ENCODE measurements around the gene CEP57L1. TPM values are rescaled to one million over a fixed set of nuclear protein-coding genes. Genes with fewer than 3 reads are reported as not detected.

Gene CEP57L1
- total RNA-seq, 1 donor from 2014 or later, result 13.2 TPM

DNA sequence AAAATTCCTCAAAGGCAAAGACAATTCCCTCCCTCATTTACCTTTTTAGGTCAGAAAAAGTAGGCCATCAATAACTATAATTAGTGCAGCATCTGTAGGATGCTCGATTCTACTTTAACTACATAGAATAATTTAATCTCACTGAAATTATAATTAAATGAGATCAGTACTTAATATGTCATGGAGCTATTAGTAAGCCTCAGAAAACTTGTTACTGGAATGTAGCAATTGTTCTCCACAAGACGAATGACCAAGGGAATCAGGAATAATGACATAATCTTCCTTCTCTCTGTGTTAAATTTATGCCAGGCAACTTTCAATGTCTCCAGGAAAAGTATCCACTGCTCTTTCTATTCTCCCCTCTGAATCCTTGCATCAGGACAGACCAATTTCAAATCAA, 34.7 kb upstream of the CEP57L1 start:
- H3K9me3 Mint-ChIP-seq (ENCODE audit: unreplicated experiment), result no peaks in the 10 kb centered on the region
- peaks cover 4% of the 10 kb centered on the region for H3K36me3 Mint-ChIP-seq (ENCODE audit: unreplicated experiment)
- H3K4me1 Mint-ChIP-seq (ENCODE audit: unreplicated experiment), result peaks cover 13% of the 10 kb centered on the region
- TF ChIP-seq, protein P1, sequence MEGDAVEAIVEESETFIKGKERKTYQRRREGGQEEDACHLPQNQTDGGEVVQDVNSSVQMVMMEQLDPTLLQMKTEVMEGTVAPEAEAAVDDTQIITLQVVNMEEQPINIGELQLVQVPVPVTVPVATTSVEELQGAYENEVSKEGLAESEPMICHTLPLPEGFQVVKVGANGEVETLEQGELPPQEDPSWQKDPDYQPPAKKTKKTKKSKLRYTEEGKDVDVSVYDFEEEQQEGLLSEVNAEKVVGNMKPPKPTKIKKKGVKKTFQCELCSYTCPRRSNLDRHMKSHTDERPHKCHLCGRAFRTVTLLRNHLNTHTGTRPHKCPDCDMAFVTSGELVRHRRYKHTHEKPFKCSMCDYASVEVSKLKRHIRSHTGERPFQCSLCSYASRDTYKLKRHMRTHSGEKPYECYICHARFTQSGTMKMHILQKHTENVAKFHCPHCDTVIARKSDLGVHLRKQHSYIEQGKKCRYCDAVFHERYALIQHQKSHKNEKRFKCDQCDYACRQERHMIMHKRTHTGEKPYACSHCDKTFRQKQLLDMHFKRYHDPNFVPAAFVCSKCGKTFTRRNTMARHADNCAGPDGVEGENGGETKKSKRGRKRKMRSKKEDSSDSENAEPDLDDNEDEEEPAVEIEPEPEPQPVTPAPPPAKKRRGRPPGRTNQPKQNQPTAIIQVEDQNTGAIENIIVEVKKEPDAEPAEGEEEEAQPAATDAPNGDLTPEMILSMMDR (IDR thresholded peaks at IDR 0.05), result no peak
- no peaks in the 10 kb centered on the region for H3K27me3 Mint-ChIP-seq (ENCODE audit: unreplicated experiment)
- H3K4me3 Mint-ChIP-seq (ENCODE audit: unreplicated experiment), result no peak overlapping the region
- DNase-seq (ENCODE audit: extremely low spot score, unreplicated experiment), result no peak
- no peak overlapping the region for H3K27ac Mint-ChIP-seq (ENCODE audit: unreplicated experiment)

DNA sequence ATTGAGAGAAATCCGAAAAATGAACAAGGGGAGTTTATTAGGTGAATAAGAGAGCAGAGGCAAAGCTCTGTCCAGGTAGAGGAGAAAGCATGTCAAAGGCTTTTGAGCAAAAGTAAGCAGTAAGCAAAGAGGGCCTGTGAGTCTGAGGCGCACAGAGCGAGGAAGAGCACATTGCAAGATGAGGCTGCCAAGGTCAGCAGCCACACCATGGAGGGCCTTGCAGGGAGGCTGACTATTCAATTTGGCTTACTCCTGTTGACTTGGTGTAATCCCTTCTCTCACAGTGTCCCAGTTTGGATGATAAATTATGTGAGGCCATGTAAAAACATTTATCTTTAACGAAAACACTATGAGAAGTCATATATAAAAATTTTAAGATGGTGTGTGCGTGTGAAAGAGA, 33.1 kb upstream of the CEP57L1 start:
- no peaks in the 10 kb centered on the region for H3K36me3 Mint-ChIP-seq (ENCODE audit: unreplicated experiment)
- no peak overlapping the region for H3K4me3 Mint-ChIP-seq (ENCODE audit: unreplicated experiment)
- H3K4me1 Mint-ChIP-seq (ENCODE audit: unreplicated experiment), result peaks cover 17% of the 10 kb centered on the region
- H3K27me3 Mint-ChIP-seq (ENCODE audit: unreplicated experiment), result no peaks in the 10 kb centered on the region
- H3K9me3 Mint-ChIP-seq (ENCODE audit: unreplicated experiment), result no peaks in the 10 kb centered on the region
- no peak overlapping the region for H3K27ac Mint-ChIP-seq (ENCODE audit: unreplicated experiment)
- DNase-seq (ENCODE audit: extremely low spot score, unreplicated experiment), result no peak
- TF ChIP-seq, protein P1 (IDR thresholded peaks at IDR 0.05), result no peak

- H3K27me3 Mint-ChIP-seq (ENCODE audit: unreplicated experiment), result no peaks in the 10 kb centered on the region
- H3K36me3 Mint-ChIP-seq (ENCODE audit: unreplicated experiment), result no peaks in the 10 kb centered on the region
- TF ChIP-seq, protein P1 (IDR thresholded peaks at IDR 0.05), result no peak
- no peak overlapping the region for H3K27ac Mint-ChIP-seq (ENCODE audit: unreplicated experiment)
- H3K9me3 Mint-ChIP-seq (ENCODE audit: unreplicated experiment), result no peaks in the 10 kb centered on the region
- no peak for DNase-seq (ENCODE audit: extremely low spot score, unreplicated experiment)
- peaks cover 17% of the 10 kb centered on the region for H3K4me1 Mint-ChIP-seq (ENCODE audit: unreplicated experiment)
- H3K4me3 Mint-ChIP-seq (ENCODE audit: unreplicated experiment), result no peak overlapping the region
Measured at GRCh38 chr6:109062767-109063352, 32.4 kb upstream of the CEP57L1 start.

DNA sequence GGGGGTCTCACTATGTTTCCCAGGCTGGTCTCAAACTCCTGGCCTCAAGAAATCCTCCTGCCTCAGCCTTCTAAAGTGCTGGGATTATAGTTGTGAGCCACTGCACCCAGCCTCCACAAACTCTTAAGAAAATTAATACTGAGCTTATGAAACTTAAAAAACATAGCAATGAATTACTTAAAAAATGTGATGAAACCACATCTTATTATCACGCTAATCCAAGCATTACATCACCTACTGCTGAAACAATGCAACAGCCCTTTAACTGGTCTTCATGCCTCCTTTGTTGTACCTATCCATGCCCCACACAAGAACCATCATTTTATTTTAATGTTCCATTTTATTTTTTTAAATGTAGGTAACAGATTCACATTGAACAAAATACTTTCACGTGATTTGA, 25.6 kb upstream of the CEP57L1 start:
- TF ChIP-seq, protein P1 (IDR thresholded peaks at IDR 0.05), result no peak
- Mint-ChIP-seq H3K4me3 (ENCODE audit: unreplicated experiment) (no peak overlapping the region), H3K4me1 (ENCODE audit: unreplicated experiment) (peaks cover 15% of the 10 kb centered on the region), H3K27ac (ENCODE audit: unreplicated experiment) (no peak overlapping the region), H3K36me3 (ENCODE audit: unreplicated experiment) (peaks cover 2% of the 10 kb centered on the region), H3K9me3 (ENCODE audit: unreplicated experiment) (no peaks in the 10 kb centered on the region), H3K27me3 (ENCODE audit: unreplicated experiment) (no peaks in the 10 kb centered on the region)
- DNase-seq (ENCODE audit: extremely low spot score, unreplicated experiment), result no peak

DNA sequence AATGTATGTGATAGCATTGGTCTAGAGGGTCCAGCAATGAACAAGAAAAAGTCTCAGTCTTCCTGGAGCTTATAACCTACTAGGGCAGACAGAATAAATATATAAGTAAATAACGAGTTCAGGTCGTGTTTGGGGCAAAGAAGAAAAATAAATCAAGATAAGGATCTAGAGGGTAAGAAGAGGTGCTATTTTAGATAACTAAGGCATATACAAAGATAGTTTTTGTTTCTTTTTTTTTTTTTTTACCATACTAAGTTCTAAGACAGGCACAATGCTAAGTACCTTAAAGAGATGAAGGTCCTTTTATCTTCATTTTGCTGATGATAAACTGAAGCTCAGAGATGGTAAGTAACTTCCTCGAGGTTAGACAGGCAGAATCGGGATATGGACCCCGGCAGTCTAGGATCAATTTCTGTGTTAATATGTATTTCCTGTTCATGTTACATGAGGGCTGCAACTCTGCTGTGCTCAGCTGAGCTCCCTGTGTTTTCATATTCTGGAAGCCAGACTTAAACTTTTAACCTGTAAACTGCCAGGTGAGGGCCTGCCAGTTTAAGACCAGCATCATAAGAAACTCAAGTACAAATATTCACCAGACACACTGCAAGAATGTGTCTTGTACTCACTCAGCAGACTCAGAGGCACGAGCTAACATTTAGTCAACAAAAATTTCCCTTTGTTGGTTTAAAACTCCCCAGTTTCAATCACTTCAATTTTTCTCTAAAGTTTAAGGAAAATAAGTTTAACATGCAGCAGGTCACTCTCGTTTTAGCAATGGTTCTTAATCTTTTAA, 24.0 kb upstream of the CEP57L1 start:
- TF ChIP-seq, protein P1 (IDR thresholded peaks at IDR 0.05), result no peak
- H3K27ac Mint-ChIP-seq (ENCODE audit: unreplicated experiment), result no peak overlapping the region
- H3K9me3 Mint-ChIP-seq (ENCODE audit: unreplicated experiment), result no peaks in the 10 kb centered on the region
- no peak for DNase-seq (ENCODE audit: extremely low spot score, unreplicated experiment)
- peaks cover 12% of the 10 kb centered on the region for H3K4me1 Mint-ChIP-seq (ENCODE audit: unreplicated experiment)
- H3K36me3 Mint-ChIP-seq (ENCODE audit: unreplicated experiment), result peaks cover 2% of the 10 kb centered on the region
- H3K4me3 Mint-ChIP-seq (ENCODE audit: unreplicated experiment), result no peak overlapping the region
- H3K27me3 Mint-ChIP-seq (ENCODE audit: unreplicated experiment), result no peaks in the 10 kb centered on the region

All from osteocyte (in vitro differentiated cells).